Astrocyte (in vitro differentiated cells and primary cell): Measurements from ENCODE around the gene JAKMIP1. TPM values are rescaled to one million over a fixed set of nuclear protein-coding genes. Genes with fewer than 3 reads are reported as not detected.

ENCODE experiments used
- DNase-seq: peaks from one replicate; pipeline ENCODE4 v3.0.0-alpha.2; 2010; ENCODE audit warnings: low read depth
- FAIRE-seq: peaks from 2 replicates; lab custom pipeline; 2011; peaks lifted over from hg19 to GRCh38; lab: Jason Lieb, UNC
- H2AFZ ChIP-seq: 2 replicates; pipeline ENCODE4 v1.6.0; 2012; ENCODE audit warnings: low read depth, low read length, inconsistent platforms
- H3K27ac ChIP-seq: 2 replicates; pipeline ENCODE4 v1.5.1; 2011; ENCODE audit warnings: low read depth, low read length, inconsistent platforms
- H3K27me3 ChIP-seq: 2 replicates; pipeline ENCODE4 v1.6.0; 2011; ENCODE audit warnings: low read length, inconsistent platforms; ENCODE audit not compliant: insufficient read depth
- H3K36me3 ChIP-seq: 2 replicates; pipeline ENCODE4 v1.5.1; 2011; ENCODE audit warnings: low read length, inconsistent platforms; ENCODE audit not compliant: insufficient read depth
- H3K4me1 ChIP-seq: 2 replicates; pipeline ENCODE4 v1.5.1; 2011; ENCODE audit warnings: low read length, inconsistent platforms; ENCODE audit not compliant: insufficient read depth
- H3K4me2 ChIP-seq: 2 replicates; pipeline ENCODE4 v1.6.0; 2012; ENCODE audit warnings: low read length, inconsistent platforms
- H3K4me3 ChIP-seq: 2 replicates; pipeline ENCODE4 v1.5.1; 2011; ENCODE audit warnings: low read depth, mild to moderate bottlenecking, low read length, inconsistent platforms; ENCODE audit not compliant: insufficient read depth
- H3K79me2 ChIP-seq: 2 replicates; pipeline ENCODE4 v1.6.0; 2012; ENCODE audit warnings: mild to moderate bottlenecking, low read length, inconsistent platforms; ENCODE audit not compliant: insufficient read depth
- H3K9ac ChIP-seq: 2 replicates; pipeline ENCODE4 v1.6.0; 2012; ENCODE audit warnings: mild to moderate bottlenecking, low read length, inconsistent platforms
- H3K9me3 ChIP-seq: 2 replicates; pipeline ENCODE4 v1.5.1; 2012; ENCODE audit warnings: low read depth, mild to moderate bottlenecking, low read length, inconsistent platforms; ENCODE audit not compliant: insufficient read depth
- H4K20me1 ChIP-seq: 2 replicates; pipeline ENCODE4 v1.6.0; 2012; ENCODE audit warnings: low read length, inconsistent platforms; ENCODE audit not compliant: insufficient read depth
- H3K27ac Mint-ChIP-seq: one replicate; pipeline ENCODE4 v1.8.0; 2021; ENCODE audit warnings: mild to moderate bottlenecking, mixed read lengths; ENCODE audit not compliant: unreplicated experiment
- H3K27me3 Mint-ChIP-seq: one replicate; pipeline ENCODE4 v1.8.0; 2021; ENCODE audit warnings: low read depth, mixed read lengths; ENCODE audit not compliant: unreplicated experiment
- H3K36me3 Mint-ChIP-seq: one replicate; pipeline ENCODE4 v1.8.0; 2021; ENCODE audit warnings: low read depth, mixed read lengths; ENCODE audit not compliant: unreplicated experiment
- H3K4me1 Mint-ChIP-seq: one replicate; pipeline ENCODE4 v1.8.0; 2021; ENCODE audit warnings: low read depth, mixed read lengths; ENCODE audit not compliant: unreplicated experiment
- H3K4me3 Mint-ChIP-seq: one replicate; pipeline ENCODE4 v1.8.0; 2021; ENCODE audit warnings: mild to moderate bottlenecking, moderate library complexity, mixed read lengths; ENCODE audit not compliant: unreplicated experiment
- H3K9me3 Mint-ChIP-seq: one replicate; pipeline ENCODE4 v1.8.0; 2021; ENCODE audit warnings: mild to moderate bottlenecking, mixed read lengths; ENCODE audit not compliant: unreplicated experiment
- CTCF ChIP-seq: IDR thresholded peaks from 2 replicates; pipeline ENCODE4 v1.5.1; 2011; ENCODE audit warnings: low read depth, mild to moderate bottlenecking, inconsistent platforms, low read length, moderate library complexity; ENCODE audit not compliant: insufficient read depth
- EZH2 ChIP-seq: IDR thresholded peaks from 2 replicates; pipeline ENCODE4 v1.6.1; 2012; ENCODE audit warnings: mild to moderate bottlenecking, low read length, inconsistent platforms; ENCODE audit not compliant: insufficient read depth
- total RNA-seq: library from RNA; stranded (reverse); gene quantifications from 2 replicates; pipeline ENCODE4 v1.2.1, GENCODE V29; 2021

The JAKMIP1 gene
- total RNA-seq, 1 donor from 2014 or later, result 0.50 TPM

GRCh38 chr4:6197433-6198174, 2.7 kb downstream of the JAKMIP1 start:
- no peak for TF ChIP-seq EZH2
- TF ChIP-seq CTCF, result no peak
- no peak overlapping the region for H3K4me2 ChIP-seq

DNA sequence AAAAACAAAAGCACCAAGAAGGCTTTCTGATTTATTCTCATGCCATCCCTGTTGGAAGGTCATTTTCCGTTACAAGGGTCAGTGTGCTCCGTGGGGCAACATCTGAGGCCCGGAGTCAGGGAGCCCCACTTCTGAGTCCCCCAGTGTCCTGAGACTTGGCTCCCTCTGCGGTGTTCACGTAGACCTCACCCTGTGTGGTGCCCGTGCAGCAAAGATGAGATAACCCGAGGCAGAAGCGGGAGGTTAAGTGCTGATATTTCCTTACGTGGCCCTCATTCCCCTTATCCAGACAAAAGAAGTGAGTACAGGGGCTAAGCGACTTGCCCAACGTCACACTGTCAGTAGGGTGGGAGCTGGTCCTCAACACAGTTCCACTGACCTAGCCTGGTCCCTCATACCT, 3.5 kb downstream of the JAKMIP1 start:
- no peak for TF ChIP-seq EZH2
- no peak for TF ChIP-seq CTCF
- no peaks in the 10 kb centered on the region for H3K4me1 Mint-ChIP-seq
- Histone ChIP-seq H3K4me1 (peaks cover 3% of the 10 kb centered on the region), H3K27me3 (peaks cover 21% of the 10 kb centered on the region), H3K27ac (no peak overlapping the region), H3K9ac (no peak overlapping the region), H3K4me3 (no peak overlapping the region), H3K36me3 (no peaks in the 10 kb centered on the region), H3K4me2 (no peak overlapping the region), H3K79me2 (no peaks in the 10 kb centered on the region), H2AFZ (no peak overlapping the region), H4K20me1 (no peaks in the 10 kb centered on the region), H3K9me3 (no peaks in the 10 kb centered on the region)
- H3K36me3 Mint-ChIP-seq, result no peaks in the 10 kb centered on the region
- no peak overlapping the region for H3K4me3 Mint-ChIP-seq
- H3K27me3 Mint-ChIP-seq, result peaks cover 63% of the 10 kb centered on the region
- H3K9me3 Mint-ChIP-seq, result peaks cover 7% of the 10 kb centered on the region
- no peak for DNase-seq
- no peak for FAIRE-seq
- no peak overlapping the region for H3K27ac Mint-ChIP-seq

More at GRCh38 chr4:6197433-6198174, 2.7 kb downstream of the JAKMIP1 start:
- Histone ChIP-seq H3K9me3 (no peaks in the 10 kb centered on the region), H4K20me1 (no peaks in the 10 kb centered on the region), H2AFZ (no peak overlapping the region), H3K4me1 (peaks cover 3% of the 10 kb centered on the region), H3K79me2 (no peaks in the 10 kb centered on the region), H3K9ac (no peak overlapping the region), H3K27me3 (peaks cover 21% of the 10 kb centered on the region), H3K27ac (no peak overlapping the region), H3K4me3 (no peak overlapping the region), H3K36me3 (no peaks in the 10 kb centered on the region)
- Mint-ChIP-seq H3K9me3 (peaks cover 7% of the 10 kb centered on the region), H3K4me1 (no peaks in the 10 kb centered on the region), H3K27ac (no peak overlapping the region), H3K36me3 (no peaks in the 10 kb centered on the region), H3K27me3 (peaks cover 67% of the 10 kb centered on the region), H3K4me3 (peak overlapping the region; percentile 21)
- DNase-seq, result no peak
- FAIRE-seq, result no peak

DNA sequence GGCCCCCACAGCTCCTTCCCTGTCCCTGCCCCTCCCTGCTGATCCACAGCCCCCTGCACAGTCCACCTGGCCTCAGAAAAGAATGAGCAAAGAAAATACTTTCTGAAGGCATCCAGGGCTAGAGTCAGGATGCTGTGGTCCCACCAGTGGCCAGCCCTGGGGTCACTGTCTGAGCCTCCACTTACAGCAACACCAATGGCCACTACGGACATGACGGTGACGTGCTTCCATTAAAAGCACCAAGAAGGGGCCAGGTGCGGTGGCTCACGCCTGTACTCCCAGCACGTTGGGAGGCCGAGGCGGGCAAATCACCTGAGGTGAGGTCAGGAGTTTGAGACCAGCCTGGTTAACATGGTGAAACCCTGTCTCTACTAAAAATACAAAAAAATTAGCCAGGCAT, 4.0 kb downstream of the JAKMIP1 start:
- Histone ChIP-seq H3K9me3 (no peaks in the 10 kb centered on the region), H4K20me1 (no peaks in the 10 kb centered on the region), H2AFZ (no peak overlapping the region), H3K27ac (no peak overlapping the region), H3K4me2 (no peak overlapping the region), H3K4me3 (no peak overlapping the region), H3K79me2 (no peaks in the 10 kb centered on the region), H3K9ac (no peak overlapping the region), H3K36me3 (no peaks in the 10 kb centered on the region), H3K27me3 (peaks cover 21% of the 10 kb centered on the region), H3K4me1 (peaks cover 3% of the 10 kb centered on the region)
- H3K4me1 Mint-ChIP-seq, result no peaks in the 10 kb centered on the region
- no peak overlapping the region for H3K4me3 Mint-ChIP-seq
- H3K27ac Mint-ChIP-seq, result no peak overlapping the region
- TF ChIP-seq EZH2, result no peak
- peaks cover 59% of the 10 kb centered on the region for H3K27me3 Mint-ChIP-seq
- no peak for DNase-seq
- H3K36me3 Mint-ChIP-seq, result no peaks in the 10 kb centered on the region
- peaks cover 3% of the 10 kb centered on the region for H3K9me3 Mint-ChIP-seq
- no peak for FAIRE-seq
